ENCODE data around the gene FOXC2. TPM values are rescaled to one million over a fixed set of nuclear protein-coding genes. Genes with fewer than 3 reads are reported as not detected.

FOXC2 gene
- total RNA-seq, 4 donors from 2014 or later = 9.3 to 18.2 (median 14.1) TPM

DNA sequence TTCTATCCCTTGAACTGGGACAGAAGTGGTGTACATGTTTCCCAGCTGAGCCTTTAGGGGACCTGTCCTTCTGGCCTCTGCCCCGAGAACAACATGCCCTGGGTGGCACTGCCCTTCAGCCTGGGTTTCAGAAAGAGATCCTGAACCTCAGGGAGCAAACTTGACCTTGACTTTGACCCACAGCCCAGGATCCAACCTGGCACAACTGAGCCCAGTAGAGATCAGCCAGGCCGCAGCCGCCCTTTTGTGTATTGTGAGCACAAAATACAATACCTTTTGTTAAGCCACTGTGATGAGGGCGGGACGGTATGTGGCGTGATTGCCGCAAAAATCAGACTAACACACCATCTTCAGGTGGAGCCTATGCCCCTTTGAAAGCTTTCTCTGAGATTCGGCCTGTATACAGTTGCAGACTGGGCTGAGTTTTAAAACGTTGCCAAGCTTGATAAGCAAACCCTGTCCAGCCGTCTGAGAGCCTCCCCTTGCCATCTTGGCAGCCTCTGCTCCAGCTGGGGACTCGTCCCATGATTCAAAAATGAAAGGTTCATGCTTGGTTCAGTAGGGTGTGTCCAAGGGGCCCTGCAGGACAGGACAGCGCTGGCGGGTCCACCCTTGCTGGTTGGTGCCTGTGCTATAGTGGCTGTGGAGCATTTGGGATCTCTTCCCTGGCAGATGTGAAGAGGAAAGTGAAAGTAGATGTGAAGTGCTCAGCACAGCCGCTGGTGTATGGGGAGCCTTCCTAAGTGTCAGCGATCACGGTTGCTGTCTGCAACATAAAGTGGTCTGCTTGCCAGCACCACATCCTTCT, 52.0 kb downstream of the FOXC2 start:
- no peak for TF ChIP-seq POLR2A (IDR thresholded peaks at IDR 0.05)
- TF ChIP-seq, protein P1, sequence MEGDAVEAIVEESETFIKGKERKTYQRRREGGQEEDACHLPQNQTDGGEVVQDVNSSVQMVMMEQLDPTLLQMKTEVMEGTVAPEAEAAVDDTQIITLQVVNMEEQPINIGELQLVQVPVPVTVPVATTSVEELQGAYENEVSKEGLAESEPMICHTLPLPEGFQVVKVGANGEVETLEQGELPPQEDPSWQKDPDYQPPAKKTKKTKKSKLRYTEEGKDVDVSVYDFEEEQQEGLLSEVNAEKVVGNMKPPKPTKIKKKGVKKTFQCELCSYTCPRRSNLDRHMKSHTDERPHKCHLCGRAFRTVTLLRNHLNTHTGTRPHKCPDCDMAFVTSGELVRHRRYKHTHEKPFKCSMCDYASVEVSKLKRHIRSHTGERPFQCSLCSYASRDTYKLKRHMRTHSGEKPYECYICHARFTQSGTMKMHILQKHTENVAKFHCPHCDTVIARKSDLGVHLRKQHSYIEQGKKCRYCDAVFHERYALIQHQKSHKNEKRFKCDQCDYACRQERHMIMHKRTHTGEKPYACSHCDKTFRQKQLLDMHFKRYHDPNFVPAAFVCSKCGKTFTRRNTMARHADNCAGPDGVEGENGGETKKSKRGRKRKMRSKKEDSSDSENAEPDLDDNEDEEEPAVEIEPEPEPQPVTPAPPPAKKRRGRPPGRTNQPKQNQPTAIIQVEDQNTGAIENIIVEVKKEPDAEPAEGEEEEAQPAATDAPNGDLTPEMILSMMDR (IDR thresholded peaks at IDR 0.05) = no peak
- TF ChIP-seq EP300 (IDR thresholded peaks at IDR 0.05) = no peak
- no peaks in the 10 kb centered on the region for H3K27me3 ChIP-seq
- 68 to 75% methylated on average over 12 to 16 of the region's 16 CpGs for WGBS, 2 donors
- H3K9me3 ChIP-seq = no peaks in the 10 kb centered on the region
- no peak for DNase-seq (ENCODE audit: low spot score in 2 of 2)
- H3K36me3 ChIP-seq = no peaks in the 10 kb centered on the region
- H3K4me3 ChIP-seq = peak overlapping the region in 2 of 4 donors; percentile 3 to 39
- no peak overlapping the region for H3K27ac ChIP-seq
- no peaks in the 10 kb centered on the region for H3K4me1 ChIP-seq

Other genes with a start within 250 kb of the FOXC2 start
- gene FOXF1, start 56.3 kb upstream of the FOXC2 start, total RNA-seq = under 1 TPM in 1 of 4 donors, not detected in 3; 0.21 TPM
- gene MTHFSD, start 11.6 kb upstream of the FOXC2 start, total RNA-seq = 10 to 100 TPM; 22.7 to 40.8 (median 25.4) TPM
- 10 to 100 TPM in 1 of 4 donors, 1 to 10 TPM in 3; 6.9 to 10.5 (median 8.1) TPM for gene FOXL1, start 11.7 kb downstream of the FOXC2 start, total RNA-seq